Measurements from ENCODE around the gene PTPRT. TPM values are rescaled to one million over a fixed set of nuclear protein-coding genes. Genes with fewer than 3 reads are reported as not detected.

The PTPRT gene
- polyA plus RNA-seq, 4 donors: 0.43 to 1.1 (median 0.60) TPM

DNA sequence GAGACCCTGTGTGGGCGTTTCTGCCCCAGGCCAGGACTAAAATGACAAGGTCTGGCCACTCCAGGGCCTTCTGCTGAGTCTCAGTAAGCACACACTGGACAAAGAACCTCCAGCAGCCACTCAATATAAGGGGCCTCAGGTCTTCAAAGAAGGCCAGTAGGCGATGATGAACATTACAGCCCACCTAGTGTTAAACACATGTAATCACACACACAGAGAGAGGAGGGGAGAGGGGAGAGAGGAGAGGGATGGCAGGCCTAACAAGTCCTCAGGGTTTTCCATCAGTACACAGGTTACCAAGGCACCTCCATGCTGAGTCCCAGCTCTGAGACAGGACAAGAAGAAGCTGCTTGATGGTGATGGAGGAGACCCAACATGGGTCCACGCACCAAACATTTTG lies 325.6 kb downstream of the PTPRT start:
- no peak for DNase-seq (ENCODE audit: low read depth in 4 of 4, low spot score in 2 of 4)

- no peak for DNase-seq (ENCODE audit: low read depth in 4 of 4, low spot score in 2 of 4)
Observed at GRCh38 chr20:42862446-42862845, 327.3 kb downstream of the PTPRT start.

GRCh38 chr20:42857446-42857845 lies 332.3 kb downstream of the PTPRT start:
- no peak for DNase-seq (ENCODE audit: low read depth in 4 of 4, low spot score in 2 of 4)

GRCh38 chr20:42855896-42856295 lies 333.8 kb downstream of the PTPRT start:
- DNase-seq (ENCODE audit: low read depth in 4 of 4, low spot score in 2 of 4): no peak

- no peak for DNase-seq (ENCODE audit: low read depth in 4 of 4, low spot score in 2 of 4)
Observed at GRCh38 chr20:42852691-42853090, 337.0 kb downstream of the PTPRT start.

DNA sequence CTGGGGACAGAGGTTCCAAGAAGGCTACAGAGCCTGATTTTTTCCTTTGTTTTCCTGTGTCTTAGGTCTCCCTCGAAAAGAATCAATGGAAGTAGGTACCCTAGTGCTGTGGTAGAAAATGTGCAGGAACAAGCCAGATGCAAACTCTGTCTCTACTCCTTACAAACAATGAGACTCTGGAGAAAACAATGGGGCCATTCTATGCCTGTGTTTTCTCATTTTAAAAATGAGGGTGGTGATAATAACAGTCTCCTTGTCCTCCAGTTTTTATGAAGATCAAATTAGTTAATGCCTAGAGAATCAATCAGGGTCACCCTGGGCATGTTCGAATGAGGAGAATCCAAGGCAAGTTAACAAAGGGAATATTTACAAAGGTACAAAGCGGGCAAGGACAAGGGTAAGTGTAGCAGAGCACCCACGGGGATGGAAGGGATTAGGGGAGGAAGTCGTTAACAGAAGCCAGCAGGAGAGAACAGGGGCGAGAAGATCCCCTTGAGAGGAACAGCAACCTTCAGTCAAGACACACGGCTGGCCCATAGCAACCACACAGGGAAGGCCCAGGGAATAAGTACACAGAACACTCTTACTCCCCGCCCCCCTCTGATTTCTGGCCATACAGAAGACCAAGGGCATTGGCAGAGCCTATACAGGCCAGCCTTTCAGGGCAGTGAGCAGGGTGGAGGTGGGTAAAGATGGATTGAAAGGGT lies 342.8 kb downstream of the PTPRT start:
- DNase-seq (ENCODE audit: low read depth in 4 of 4, low spot score in 2 of 4): no peak

- no peak for DNase-seq (ENCODE audit: low read depth in 4 of 4, low spot score in 2 of 4)
Observed at GRCh38 chr20:42844751-42845150, 345.0 kb downstream of the PTPRT start.

DNA sequence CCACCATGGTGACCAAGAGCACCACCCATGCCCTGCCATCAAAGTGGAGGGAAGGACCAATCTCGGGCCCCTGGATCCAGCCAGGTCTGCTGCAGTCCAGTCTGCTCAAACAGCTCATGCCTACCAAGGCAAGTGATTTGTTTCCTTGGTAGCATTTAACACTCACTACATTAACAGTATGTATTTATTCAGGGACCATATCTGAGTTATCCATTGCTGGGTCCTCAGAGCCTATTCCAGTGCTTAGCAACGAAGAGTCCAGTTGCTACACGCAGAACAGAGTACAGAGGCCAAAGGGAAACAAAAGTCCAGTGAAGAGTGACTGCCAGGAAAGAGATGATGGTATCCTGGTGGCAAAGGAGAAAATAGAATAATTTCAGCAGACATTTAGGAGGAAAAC lies 352.2 kb downstream of the PTPRT start:
- DNase-seq (ENCODE audit: low read depth in 4 of 4, low spot score in 2 of 4): no peak

DNA sequence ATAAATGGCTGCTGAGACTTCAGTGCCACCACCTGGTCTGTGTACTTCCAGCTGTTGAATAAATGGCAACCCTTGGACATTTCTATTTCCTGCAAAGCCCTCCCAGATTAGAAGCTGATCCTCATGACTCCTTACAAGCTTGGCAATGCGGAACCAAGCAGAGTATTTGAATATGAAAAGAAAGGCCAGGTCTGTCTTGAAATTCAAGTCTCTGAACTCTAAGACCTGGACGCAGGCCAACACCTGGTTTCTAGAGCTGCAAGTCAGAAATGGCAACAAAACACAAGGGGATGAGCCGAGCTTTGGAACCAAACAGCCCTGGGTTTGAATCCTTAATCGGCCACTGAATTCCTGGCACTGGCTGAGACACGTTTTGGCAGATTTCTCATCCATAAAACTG lies 353.4 kb downstream of the PTPRT start:
- peak in 1 of 4 donors; percentile 8 for DNase-seq (ENCODE audit: low read depth in 4 of 4, low spot score in 2 of 4)

DNA sequence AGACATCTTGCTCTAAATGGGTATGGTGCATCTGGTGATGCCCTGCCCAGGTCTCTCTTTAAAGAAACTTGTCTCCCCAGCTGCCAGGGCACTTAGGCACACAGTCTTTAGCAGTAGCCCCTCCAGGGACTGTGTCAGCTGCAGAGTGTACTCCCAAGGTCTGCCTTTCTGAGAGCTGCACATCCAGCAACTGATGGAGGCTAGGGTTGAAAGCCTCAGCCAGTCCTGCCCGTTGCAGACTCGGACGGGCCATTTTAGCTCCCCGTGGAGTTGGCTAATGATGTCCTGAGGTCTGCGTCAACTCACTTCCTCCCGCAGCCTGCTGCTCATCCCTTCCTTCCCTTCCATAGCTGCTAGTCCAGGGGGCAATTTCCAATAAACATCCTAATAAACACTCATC lies 381.8 kb downstream of the PTPRT start:
- DNase-seq (ENCODE audit: low read depth in 4 of 4, low spot score in 2 of 4): no peak

DNA sequence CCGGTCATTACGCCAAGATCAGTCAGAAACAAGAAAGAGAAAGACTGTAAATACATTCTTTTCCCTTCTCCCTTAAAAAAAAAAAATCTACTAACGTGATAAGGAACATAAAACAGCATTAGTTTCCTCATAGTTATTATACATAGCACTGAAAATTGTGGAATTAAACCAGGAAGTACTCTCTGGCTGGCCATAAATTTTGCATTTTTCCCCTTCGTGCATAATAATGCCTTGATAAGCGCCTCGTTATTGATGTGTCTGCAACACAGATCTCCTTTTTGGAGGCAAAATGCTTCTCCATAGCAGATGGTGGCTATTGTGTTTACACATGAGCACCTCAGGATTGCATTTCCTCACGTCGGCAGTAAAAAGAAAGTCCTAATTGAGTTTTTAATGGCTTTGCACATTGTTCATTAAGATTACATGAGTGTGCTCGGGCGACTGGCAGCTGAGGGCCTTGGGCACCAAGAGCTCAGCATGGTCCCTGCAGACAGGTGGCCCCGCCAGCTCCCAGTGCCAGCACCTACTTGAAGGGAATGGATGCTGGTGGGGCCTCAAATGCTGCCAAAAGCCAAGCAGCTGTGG lies 394.5 kb downstream of the PTPRT start:
- DNase-seq (ENCODE audit: low read depth in 4 of 4, low spot score in 2 of 4): no peak

- DNase-seq (ENCODE audit: low read depth in 4 of 4, low spot score in 2 of 4): no peak
Observed at GRCh38 chr20:42792052-42792451, 397.7 kb downstream of the PTPRT start.

DNA sequence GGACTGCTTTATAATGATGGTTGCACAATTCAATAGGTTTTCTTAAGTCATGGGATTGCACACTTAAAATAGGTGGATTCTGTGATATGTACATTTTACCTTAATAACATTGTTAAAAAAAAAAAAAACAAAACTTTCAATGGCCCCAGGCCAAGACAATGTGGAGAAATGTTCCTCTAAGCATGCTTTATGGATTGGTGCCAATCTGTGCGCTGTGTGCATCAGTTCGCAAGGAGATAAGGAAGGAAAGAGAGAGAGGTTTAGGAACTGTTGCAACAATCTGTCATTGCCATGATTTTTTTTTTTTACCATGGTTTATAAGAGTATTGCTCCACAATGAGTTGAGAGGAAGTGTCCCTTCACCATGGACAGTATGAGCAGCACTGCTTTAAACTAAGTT lies 399.6 kb downstream of the PTPRT start:
- no peak for DNase-seq (ENCODE audit: low read depth in 4 of 4, low spot score in 2 of 4)

DNA sequence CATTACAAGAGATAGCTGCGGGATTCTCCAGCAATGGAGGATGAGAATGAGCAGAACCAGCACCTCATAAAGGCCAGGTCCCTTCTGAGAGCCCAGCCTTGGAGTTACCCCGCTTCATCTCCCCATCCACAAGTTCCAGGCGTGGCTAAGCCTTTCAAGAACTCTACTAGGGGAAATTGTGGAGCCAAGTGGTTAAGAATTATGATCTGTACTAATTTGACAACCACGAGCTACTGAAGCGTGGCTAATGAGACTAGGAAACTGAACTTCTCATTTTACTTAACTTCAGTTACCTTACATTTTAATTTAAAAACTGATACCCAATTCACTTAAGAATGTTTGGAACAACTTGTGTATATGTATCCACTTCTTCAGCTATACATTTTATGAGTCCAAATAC lies 401.0 kb downstream of the PTPRT start:
- no peak for DNase-seq (ENCODE audit: low read depth in 4 of 4, low spot score in 2 of 4)

GRCh38 chr20:42785041-42785440 lies 404.7 kb downstream of the PTPRT start:
- DNase-seq (ENCODE audit: low read depth in 4 of 4, low spot score in 2 of 4): no peak

GRCh38 chr20:42779216-42779615 lies 410.5 kb downstream of the PTPRT start:
- DNase-seq (ENCODE audit: low read depth in 4 of 4, low spot score in 2 of 4): no peak

- no peak for DNase-seq (ENCODE audit: low read depth in 4 of 4, low spot score in 2 of 4)
Observed at GRCh38 chr20:42775866-42776265, 413.8 kb downstream of the PTPRT start.

DNA sequence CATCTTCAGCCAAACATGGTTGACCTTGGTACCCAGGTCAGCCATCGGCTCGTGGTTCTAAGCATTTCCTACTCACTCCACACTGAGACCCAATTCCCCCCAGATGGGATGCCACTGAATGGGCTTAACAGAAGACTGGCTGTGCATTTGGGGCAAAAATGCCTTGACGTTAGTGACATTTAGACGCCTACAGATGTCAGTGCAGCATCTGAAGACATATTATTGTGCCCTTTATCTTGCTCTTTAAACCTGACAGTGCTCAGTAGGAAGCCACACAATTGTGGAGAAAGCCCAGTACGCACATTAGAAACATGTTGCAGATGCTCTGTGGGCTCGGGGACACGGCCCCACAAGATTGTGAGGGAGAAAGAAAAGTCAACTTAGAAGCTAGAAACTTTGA lies 414.7 kb downstream of the PTPRT start:
- DNase-seq (ENCODE audit: low read depth in 4 of 4, low spot score in 2 of 4): no peak

GRCh38 chr20:42763015-42763414 lies 426.7 kb downstream of the PTPRT start:
- no peak for DNase-seq (ENCODE audit: low read depth in 4 of 4, low spot score in 2 of 4)

GRCh38 chr20:42756991-42757390 lies 432.7 kb downstream of the PTPRT start:
- no peak for DNase-seq (ENCODE audit: low read depth in 4 of 4, low spot score in 2 of 4)

- no peak for DNase-seq (ENCODE audit: low read depth in 4 of 4, low spot score in 2 of 4)
Observed at GRCh38 chr20:42754706-42755105, 435.0 kb downstream of the PTPRT start.

DNA sequence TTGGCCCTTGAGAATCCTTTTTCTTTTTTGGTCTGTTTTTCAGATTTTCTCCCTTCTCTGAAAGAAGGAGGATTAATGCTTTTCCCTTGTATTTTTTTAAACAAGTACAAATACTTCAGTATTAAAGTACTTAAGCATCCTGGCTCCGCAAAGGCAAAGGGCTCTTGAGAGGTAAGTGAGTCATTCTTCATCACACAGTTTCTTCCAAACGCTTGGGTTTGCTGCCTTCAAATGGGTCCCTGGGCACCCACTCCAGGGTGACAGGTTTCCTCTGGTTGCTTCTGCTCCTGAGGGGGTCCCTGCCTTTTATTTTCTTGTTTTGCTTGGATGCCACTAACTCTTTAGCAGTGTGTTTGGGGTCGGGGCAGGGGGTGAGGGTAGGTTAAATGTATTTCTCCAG lies 437.1 kb downstream of the PTPRT start:
- DNase-seq (ENCODE audit: low read depth in 4 of 4, low spot score in 2 of 4): no peak

GRCh38 chr20:42749556-42749955 lies 440.1 kb downstream of the PTPRT start:
- DNase-seq (ENCODE audit: low read depth in 4 of 4, low spot score in 2 of 4): no peak
